Measurements from ENCODE around the gene EIF2B1.

DNA sequence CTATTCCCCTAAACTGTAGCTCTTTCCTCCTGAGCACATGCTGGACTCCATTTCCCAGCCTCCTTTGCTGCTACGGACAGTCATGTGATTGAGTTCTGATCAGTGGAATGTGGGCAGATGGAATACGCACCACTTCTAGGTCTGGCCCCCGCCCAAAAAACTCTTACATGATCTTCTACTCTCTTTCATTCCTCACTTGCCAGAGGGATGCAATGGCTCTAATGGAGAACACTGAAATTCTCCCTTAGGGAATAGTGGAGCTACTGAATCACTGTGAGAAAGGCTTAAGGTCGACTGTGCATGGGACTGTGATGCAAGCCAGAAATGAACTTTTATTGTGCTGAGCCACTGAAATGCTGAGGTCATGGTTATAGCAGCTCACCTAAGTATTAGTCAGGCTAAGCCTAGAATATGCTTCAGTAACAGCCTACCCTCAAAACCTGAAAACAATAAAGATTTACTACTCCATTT, 62.1 kb downstream of the EIF2B1 start:
- TF ChIP-seq, protein P1, sequence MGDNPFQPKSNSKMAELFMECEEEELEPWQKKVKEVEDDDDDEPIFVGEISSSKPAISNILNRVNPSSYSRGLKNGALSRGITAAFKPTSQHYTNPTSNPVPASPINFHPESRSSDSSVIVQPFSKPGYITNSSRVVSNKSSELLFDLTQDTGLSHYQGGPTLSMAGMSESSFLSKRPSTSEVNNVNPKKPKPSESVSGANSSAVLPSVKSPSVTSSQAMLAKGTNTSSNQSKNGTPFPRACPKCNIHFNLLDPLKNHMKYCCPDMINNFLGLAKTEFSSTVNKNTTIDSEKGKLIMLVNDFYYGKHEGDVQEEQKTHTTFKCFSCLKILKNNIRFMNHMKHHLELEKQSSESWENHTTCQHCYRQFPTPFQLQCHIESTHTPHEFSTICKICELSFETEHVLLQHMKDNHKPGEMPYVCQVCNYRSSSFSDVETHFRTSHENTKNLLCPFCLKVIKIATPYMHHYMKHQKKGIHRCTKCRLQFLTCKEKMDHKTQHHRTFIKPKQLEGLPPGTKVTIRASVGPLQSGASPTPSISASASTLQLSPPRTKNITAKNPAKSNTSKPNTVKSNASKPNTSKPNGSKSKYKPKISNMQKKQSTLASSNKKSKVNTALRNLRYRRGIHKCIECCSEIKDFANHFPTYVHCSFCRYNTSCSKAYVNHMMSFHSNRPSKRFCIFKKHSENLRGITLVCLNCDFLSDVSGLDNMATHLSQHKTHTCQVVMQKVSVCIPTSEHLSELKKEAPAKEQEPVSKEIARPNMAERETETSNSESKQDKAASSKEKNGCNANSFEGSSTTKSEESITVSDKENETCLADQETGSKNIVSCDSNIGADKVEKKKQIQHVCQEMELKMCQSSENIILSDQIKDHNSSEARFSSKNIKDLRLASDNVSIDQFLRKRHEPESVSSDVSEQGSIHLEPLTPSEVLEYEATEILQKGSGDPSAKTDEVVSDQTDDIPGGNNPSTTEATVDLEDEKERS (tag by site-specific recombination; IDR thresholded peaks at IDR 0.05) = no peak
- TF ChIP-seq, protein P2, sequence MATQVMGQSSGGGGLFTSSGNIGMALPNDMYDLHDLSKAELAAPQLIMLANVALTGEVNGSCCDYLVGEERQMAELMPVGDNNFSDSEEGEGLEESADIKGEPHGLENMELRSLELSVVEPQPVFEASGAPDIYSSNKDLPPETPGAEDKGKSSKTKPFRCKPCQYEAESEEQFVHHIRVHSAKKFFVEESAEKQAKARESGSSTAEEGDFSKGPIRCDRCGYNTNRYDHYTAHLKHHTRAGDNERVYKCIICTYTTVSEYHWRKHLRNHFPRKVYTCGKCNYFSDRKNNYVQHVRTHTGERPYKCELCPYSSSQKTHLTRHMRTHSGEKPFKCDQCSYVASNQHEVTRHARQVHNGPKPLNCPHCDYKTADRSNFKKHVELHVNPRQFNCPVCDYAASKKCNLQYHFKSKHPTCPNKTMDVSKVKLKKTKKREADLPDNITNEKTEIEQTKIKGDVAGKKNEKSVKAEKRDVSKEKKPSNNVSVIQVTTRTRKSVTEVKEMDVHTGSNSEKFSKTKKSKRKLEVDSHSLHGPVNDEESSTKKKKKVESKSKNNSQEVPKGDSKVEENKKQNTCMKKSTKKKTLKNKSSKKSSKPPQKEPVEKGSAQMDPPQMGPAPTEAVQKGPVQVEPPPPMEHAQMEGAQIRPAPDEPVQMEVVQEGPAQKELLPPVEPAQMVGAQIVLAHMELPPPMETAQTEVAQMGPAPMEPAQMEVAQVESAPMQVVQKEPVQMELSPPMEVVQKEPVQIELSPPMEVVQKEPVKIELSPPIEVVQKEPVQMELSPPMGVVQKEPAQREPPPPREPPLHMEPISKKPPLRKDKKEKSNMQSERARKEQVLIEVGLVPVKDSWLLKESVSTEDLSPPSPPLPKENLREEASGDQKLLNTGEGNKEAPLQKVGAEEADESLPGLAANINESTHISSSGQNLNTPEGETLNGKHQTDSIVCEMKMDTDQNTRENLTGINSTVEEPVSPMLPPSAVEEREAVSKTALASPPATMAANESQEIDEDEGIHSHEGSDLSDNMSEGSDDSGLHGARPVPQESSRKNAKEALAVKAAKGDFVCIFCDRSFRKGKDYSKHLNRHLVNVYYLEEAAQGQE (tag by site-specific recombination; IDR thresholded peaks at IDR 0.05) = no peak
- TF ChIP-seq, protein P3, sequence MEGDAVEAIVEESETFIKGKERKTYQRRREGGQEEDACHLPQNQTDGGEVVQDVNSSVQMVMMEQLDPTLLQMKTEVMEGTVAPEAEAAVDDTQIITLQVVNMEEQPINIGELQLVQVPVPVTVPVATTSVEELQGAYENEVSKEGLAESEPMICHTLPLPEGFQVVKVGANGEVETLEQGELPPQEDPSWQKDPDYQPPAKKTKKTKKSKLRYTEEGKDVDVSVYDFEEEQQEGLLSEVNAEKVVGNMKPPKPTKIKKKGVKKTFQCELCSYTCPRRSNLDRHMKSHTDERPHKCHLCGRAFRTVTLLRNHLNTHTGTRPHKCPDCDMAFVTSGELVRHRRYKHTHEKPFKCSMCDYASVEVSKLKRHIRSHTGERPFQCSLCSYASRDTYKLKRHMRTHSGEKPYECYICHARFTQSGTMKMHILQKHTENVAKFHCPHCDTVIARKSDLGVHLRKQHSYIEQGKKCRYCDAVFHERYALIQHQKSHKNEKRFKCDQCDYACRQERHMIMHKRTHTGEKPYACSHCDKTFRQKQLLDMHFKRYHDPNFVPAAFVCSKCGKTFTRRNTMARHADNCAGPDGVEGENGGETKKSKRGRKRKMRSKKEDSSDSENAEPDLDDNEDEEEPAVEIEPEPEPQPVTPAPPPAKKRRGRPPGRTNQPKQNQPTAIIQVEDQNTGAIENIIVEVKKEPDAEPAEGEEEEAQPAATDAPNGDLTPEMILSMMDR (tag by site-specific recombination; IDR thresholded peaks at IDR 0.05) = no peak
- TF ChIP-seq ZSCAN30 (tag by site-specific recombination; IDR thresholded peaks at IDR 0.05) (no peak), YY1 (tag by site-specific recombination; IDR thresholded peaks at IDR 0.05) (no peak), ZNF423 (tag by site-specific recombination; IDR thresholded peaks at IDR 0.05) (no peak)
- TF ChIP-seq, protein P4, sequence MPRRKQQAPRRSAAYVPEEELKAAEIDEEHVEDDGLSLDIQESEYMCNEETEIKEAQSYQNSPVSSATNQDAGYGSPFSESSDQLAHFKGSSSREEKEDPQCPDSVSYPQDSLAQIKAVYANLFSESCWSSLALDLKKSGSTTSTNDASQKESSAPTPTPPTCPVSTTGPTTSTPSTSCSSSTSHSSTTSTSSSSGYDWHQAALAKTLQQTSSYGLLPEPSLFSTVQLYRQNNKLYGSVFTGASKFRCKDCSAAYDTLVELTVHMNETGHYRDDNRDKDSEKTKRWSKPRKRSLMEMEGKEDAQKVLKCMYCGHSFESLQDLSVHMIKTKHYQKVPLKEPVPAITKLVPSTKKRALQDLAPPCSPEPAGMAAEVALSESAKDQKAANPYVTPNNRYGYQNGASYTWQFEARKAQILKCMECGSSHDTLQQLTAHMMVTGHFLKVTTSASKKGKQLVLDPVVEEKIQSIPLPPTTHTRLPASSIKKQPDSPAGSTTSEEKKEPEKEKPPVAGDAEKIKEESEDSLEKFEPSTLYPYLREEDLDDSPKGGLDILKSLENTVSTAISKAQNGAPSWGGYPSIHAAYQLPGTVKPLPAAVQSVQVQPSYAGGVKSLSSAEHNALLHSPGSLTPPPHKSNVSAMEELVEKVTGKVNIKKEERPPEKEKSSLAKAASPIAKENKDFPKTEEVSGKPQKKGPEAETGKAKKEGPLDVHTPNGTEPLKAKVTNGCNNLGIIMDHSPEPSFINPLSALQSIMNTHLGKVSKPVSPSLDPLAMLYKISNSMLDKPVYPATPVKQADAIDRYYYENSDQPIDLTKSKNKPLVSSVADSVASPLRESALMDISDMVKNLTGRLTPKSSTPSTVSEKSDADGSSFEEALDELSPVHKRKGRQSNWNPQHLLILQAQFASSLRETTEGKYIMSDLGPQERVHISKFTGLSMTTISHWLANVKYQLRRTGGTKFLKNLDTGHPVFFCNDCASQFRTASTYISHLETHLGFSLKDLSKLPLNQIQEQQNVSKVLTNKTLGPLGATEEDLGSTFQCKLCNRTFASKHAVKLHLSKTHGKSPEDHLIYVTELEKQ (tag by site-specific recombination; IDR thresholded peaks at IDR 0.05; ENCODE audit: borderline replicate concordance) = no peak
- TF ChIP-seq, protein P5, sequence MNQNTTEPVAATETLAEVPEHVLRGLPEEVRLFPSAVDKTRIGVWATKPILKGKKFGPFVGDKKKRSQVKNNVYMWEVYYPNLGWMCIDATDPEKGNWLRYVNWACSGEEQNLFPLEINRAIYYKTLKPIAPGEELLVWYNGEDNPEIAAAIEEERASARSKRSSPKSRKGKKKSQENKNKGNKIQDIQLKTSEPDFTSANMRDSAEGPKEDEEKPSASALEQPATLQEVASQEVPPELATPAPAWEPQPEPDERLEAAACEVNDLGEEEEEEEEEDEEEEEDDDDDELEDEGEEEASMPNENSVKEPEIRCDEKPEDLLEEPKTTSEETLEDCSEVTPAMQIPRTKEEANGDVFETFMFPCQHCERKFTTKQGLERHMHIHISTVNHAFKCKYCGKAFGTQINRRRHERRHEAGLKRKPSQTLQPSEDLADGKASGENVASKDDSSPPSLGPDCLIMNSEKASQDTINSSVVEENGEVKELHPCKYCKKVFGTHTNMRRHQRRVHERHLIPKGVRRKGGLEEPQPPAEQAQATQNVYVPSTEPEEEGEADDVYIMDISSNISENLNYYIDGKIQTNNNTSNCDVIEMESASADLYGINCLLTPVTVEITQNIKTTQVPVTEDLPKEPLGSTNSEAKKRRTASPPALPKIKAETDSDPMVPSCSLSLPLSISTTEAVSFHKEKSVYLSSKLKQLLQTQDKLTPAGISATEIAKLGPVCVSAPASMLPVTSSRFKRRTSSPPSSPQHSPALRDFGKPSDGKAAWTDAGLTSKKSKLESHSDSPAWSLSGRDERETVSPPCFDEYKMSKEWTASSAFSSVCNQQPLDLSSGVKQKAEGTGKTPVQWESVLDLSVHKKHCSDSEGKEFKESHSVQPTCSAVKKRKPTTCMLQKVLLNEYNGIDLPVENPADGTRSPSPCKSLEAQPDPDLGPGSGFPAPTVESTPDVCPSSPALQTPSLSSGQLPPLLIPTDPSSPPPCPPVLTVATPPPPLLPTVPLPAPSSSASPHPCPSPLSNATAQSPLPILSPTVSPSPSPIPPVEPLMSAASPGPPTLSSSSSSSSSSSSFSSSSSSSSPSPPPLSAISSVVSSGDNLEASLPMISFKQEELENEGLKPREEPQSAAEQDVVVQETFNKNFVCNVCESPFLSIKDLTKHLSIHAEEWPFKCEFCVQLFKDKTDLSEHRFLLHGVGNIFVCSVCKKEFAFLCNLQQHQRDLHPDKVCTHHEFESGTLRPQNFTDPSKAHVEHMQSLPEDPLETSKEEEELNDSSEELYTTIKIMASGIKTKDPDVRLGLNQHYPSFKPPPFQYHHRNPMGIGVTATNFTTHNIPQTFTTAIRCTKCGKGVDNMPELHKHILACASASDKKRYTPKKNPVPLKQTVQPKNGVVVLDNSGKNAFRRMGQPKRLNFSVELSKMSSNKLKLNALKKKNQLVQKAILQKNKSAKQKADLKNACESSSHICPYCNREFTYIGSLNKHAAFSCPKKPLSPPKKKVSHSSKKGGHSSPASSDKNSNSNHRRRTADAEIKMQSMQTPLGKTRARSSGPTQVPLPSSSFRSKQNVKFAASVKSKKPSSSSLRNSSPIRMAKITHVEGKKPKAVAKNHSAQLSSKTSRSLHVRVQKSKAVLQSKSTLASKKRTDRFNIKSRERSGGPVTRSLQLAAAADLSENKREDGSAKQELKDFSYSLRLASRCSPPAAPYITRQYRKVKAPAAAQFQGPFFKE (tag by site-specific recombination; IDR thresholded peaks at IDR 0.05; ENCODE audit: borderline replicate concordance) = no peak
- TF ChIP-seq, protein P6, sequence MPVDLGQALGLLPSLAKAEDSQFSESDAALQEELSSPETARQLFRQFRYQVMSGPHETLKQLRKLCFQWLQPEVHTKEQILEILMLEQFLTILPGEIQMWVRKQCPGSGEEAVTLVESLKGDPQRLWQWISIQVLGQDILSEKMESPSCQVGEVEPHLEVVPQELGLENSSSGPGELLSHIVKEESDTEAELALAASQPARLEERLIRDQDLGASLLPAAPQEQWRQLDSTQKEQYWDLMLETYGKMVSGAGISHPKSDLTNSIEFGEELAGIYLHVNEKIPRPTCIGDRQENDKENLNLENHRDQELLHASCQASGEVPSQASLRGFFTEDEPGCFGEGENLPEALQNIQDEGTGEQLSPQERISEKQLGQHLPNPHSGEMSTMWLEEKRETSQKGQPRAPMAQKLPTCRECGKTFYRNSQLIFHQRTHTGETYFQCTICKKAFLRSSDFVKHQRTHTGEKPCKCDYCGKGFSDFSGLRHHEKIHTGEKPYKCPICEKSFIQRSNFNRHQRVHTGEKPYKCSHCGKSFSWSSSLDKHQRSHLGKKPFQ (tag by site-specific recombination; IDR thresholded peaks at IDR 0.05) = no peak
